ENCODE results near the gene TFPI. TPM values are rescaled to one million over a fixed set of nuclear protein-coding genes. Genes with fewer than 3 reads are reported as not detected.

The TFPI gene
- total and polyA plus RNA-seq, 4 donors = 169 to 253 (median 237) TPM

DNA sequence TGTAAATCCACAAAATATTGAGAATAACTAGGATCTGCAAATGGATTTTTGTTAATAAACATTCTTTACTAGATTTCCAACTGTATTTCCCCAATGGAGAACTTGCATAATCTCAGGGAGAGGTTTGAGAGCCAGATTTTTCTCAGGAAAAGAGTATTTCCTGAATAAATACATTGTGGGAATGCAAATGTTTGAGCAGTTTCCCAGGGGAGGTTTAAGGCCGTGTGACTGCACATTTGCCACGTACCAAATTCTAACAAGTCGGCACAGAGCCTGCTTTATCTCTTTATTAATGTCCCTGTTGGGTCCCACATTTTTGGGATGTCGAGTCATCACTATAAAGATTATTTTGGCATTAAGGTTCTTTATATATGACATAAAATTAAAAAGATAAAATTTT is 27.0 kb downstream of the TFPI start:
- H3K4me3 ChIP-seq = no peak overlapping the region
- no peaks in the 10 kb centered on the region for H3K9me3 ChIP-seq (ENCODE audit: control insufficient read depth in 4 of 4, insufficient read depth in 3 of 4, low read length in 3 of 4)
- H3K36me3 ChIP-seq (ENCODE audit: control insufficient read depth in 4 of 4, insufficient read depth in 4 of 4, low read length in 4 of 4) = peaks cover 0 to 8% (median 4%) of the 10 kb centered on the region in 4 donors
- ATAC-seq (ENCODE audit: insufficient read depth, low FRiP score) (no peak), DNase-seq (peak; percentile 42 to 78 (median 76))
- WGBS, 2 donors = 50 to 68% methylated on average over 4 of the region's 4 CpGs
- H3K27ac ChIP-seq (ENCODE audit: low read depth in 1 of 2, low read length in 1 of 2) = no peak overlapping the region
- TF ChIP-seq, protein P1, sequence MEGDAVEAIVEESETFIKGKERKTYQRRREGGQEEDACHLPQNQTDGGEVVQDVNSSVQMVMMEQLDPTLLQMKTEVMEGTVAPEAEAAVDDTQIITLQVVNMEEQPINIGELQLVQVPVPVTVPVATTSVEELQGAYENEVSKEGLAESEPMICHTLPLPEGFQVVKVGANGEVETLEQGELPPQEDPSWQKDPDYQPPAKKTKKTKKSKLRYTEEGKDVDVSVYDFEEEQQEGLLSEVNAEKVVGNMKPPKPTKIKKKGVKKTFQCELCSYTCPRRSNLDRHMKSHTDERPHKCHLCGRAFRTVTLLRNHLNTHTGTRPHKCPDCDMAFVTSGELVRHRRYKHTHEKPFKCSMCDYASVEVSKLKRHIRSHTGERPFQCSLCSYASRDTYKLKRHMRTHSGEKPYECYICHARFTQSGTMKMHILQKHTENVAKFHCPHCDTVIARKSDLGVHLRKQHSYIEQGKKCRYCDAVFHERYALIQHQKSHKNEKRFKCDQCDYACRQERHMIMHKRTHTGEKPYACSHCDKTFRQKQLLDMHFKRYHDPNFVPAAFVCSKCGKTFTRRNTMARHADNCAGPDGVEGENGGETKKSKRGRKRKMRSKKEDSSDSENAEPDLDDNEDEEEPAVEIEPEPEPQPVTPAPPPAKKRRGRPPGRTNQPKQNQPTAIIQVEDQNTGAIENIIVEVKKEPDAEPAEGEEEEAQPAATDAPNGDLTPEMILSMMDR (IDR thresholded peaks at IDR 0.05; ENCODE audit: control extremely low read depth, extremely low read depth) = no peak
- no peaks in the 10 kb centered on the region for H3K27me3 ChIP-seq (ENCODE audit: control insufficient read depth in 3 of 3, insufficient read depth in 3 of 3, low read length in 2 of 3)
- peaks cover 0 to 17% (median 2%) of the 10 kb centered on the region in 5 donors for H3K4me1 ChIP-seq (ENCODE audit: control insufficient read depth in 5 of 5, insufficient read depth in 5 of 5, low read length in 5 of 5)
- H3K9ac ChIP-seq (ENCODE audit: insufficient read depth in 1 of 2, low read length in 2 of 2) = no peak overlapping the region

DNA sequence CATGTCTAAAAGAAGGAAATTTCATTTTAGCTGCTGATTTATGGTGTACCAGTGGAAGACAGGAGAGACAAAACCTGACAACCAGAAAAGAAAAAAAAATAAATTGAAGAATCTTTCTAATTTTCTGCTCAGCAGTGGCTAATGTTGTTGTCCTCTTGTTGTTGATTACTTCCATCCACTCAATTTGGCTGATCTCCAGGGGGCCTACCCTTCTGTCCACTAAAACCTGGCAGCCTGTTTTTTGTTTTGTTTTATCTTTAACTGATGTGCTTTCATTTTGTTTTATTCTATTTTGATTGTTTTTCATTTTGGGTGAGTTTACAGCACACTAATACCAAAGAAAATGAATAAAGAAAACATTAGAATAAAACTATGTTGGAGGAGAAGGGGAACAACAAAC is 27.4 kb downstream of the TFPI start:
- Histone ChIP-seq H3K36me3 (ENCODE audit: control insufficient read depth in 4 of 4, insufficient read depth in 4 of 4, low read length in 4 of 4) (peaks cover 0 to 9% (median 4%) of the 10 kb centered on the region in 4 donors), H3K27me3 (ENCODE audit: control insufficient read depth in 3 of 3, insufficient read depth in 3 of 3, low read length in 2 of 3) (no peaks in the 10 kb centered on the region), H3K9me3 (ENCODE audit: control insufficient read depth in 4 of 4, insufficient read depth in 3 of 4, low read length in 3 of 4) (no peaks in the 10 kb centered on the region), H3K9ac (ENCODE audit: insufficient read depth in 1 of 2, low read length in 2 of 2) (no peak overlapping the region), H3K4me1 (ENCODE audit: control insufficient read depth in 5 of 5, insufficient read depth in 5 of 5, low read length in 5 of 5) (peaks cover 0 to 17% (median 2%) of the 10 kb centered on the region in 5 donors), H3K27ac (ENCODE audit: low read depth in 1 of 2, low read length in 1 of 2) (no peak overlapping the region), H3K4me3 (no peak overlapping the region)
- ATAC-seq (ENCODE audit: insufficient read depth, low FRiP score) = no peak
- TF ChIP-seq, protein P1 (IDR thresholded peaks at IDR 0.05; ENCODE audit: control extremely low read depth, extremely low read depth) = no peak
- DNase-seq = peak in 2 of 3 donors; percentile 64 to 67

DNA sequence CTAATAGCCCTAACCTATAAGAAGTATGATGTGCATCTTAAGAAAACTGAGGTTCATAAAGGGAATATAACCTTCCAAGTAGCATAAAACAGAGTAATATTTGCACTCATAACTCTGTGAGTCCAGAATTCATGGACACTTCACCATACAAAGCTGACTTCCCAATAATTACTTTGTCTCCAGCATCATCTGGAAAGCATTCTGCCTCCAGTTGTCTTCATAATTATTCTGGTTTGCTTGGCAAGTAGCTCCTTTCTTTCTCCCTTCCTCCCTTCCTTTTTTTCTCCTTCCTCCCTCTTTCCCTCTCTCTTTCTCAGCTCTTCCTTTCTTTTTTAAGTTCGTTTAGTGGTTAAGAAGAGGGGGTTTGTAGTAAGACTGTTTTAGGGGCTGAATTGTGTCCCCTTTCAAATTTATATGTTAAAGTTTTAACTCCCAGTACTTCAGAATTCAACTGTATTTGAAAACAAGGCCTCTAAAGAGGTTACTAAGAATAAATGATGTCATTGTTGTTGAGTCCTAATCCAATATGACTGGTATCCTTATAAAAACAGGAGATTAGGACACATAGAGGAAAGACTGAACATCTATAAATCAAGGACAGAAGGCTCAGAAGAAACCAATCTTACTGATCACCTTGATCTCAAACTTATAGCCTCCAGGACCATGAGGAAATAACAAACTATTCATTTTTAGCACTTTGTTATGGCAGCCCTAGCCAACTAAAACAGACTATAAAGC is 28.9 kb downstream of the TFPI start:
- Histone ChIP-seq H3K4me3 (no peak overlapping the region), H3K27ac (ENCODE audit: low read depth in 1 of 2, low read length in 1 of 2) (no peak overlapping the region), H3K9ac (ENCODE audit: insufficient read depth in 1 of 2, low read length in 2 of 2) (no peak overlapping the region), H3K36me3 (ENCODE audit: control insufficient read depth in 4 of 4, insufficient read depth in 4 of 4, low read length in 4 of 4) (peaks cover 0 to 12% (median 8%) of the 10 kb centered on the region in 4 donors), H3K4me1 (ENCODE audit: control insufficient read depth in 5 of 5, insufficient read depth in 5 of 5, low read length in 5 of 5) (peaks cover 0 to 17% (median 2%) of the 10 kb centered on the region in 5 donors), H3K9me3 (ENCODE audit: control insufficient read depth in 4 of 4, insufficient read depth in 3 of 4, low read length in 3 of 4) (no peaks in the 10 kb centered on the region), H3K27me3 (ENCODE audit: control insufficient read depth in 3 of 3, insufficient read depth in 3 of 3, low read length in 2 of 3) (no peaks in the 10 kb centered on the region)
- TF ChIP-seq, protein P1 (IDR thresholded peaks at IDR 0.05; ENCODE audit: control extremely low read depth, extremely low read depth) = no peak
- ATAC-seq (ENCODE audit: insufficient read depth, low FRiP score) = no peak
- 79 to 87% methylated on average over 1 of the region's 1 CpG for WGBS, 2 donors
- no peak for DNase-seq
